Fibroblast of upper back skin (primary cell): ENCODE measurements around the gene SFMBT1.

Experiments
- DNase-seq: peaks from one replicate; pipeline ENCODE4 v3.0.0-alpha.2; 2013

Gene SFMBT1

GRCh38 chr3:53045518-53046170 lies at the start of gene SFMBT1:
Gene SFMBT1 (minus strand): TSS chr3:53046073. CDS start chr3:52969128, 76,945 bp downstream.
- DNase-seq = peak; percentile 56

DNA sequence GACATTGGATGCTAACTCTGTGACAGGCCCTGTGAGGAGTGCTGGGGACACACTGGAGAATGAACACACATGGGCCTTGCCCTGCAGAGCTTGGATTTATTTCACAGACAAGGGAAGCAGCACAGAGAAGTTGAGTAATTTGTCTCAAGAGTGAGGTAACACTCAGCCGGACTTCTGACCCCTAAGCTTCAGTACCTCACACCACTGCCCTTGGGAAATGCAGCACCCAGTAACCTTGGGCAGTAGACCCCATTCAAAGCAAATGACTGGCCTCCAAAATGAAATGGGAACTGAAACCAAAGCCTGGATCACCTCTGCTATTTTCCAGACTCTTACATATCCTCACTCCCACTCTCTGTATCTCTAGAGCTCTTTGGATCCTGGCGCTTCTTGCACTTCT lies 47.1 kb upstream of the SFMBT1 start:
- DNase-seq = no peak

GRCh38 chr3:53092216-53092615 lies 46.3 kb upstream of the SFMBT1 start:
- no peak for DNase-seq

GRCh38 chr3:53091011-53091410 lies 45.1 kb upstream of the SFMBT1 start:
- no peak for DNase-seq

DNA sequence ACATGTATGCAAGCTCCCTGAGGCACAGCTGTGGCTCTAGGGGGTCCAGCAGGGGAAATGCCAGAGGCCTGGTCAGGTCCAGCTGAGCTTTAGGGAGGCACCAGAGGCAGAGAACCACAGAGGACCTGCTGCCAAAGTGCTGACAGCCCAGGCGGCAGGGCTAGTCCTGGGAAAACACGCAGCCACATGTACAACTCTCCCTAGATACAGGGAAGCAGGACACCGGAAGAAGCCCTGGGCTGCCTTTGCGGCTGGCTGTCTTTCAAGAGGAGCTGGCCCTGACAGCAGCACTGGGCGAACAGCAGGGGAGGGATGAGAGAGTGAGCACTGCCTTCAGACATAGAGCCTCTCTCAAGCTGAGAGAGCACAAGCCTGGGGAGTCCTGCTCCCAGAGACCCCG lies 43.6 kb upstream of the SFMBT1 start:
- no peak for DNase-seq

GRCh38 chr3:53085476-53085875 lies 39.6 kb upstream of the SFMBT1 start:
- DNase-seq = no peak

- DNase-seq = peak; percentile 50
These were observed 38.6 kb upstream of the SFMBT1 start for GRCh38 chr3:53084310-53085001.

- no peak for DNase-seq
These were observed 38.1 kb upstream of the SFMBT1 start for GRCh38 chr3:53083949-53084309.

DNA sequence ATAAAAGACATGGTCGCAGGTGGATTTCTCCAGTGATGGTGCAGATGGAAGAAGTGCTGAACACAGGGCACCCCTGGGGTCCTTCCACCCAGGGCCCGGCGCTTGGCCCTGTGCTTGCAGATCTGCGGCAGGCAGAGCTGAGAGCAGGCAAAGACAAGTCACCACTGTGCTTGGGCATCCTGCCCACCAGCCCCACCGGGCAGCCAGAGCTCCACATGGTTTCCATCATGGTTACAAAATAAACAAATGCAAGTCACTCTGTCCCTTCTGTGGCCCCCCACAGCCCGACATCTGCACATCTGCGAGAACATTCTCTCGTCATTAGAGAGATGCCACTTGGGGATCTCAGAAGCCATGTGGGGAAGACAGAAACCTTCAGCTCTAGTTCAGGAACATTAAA lies 37.6 kb upstream of the SFMBT1 start:
- peak; percentile 61 for DNase-seq

DNA sequence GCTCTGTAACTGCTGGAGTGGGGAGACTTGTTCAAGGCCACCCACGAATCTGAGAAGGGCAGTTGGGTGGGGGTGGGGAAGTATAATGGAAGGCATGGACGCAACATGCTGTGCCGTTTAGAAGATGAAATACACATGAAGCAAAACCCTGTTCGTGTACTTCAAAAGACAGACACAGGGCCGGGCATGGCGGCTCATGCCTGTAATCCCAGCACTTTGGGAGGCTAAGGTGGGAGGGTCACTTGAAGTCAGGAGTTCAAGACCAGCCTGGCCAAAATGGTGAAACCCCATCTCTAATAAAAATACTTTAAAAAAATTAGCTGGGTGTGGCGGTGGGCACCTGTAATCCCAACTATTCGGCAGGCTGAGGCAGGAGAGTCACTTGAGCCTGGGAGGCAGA lies 36.9 kb upstream of the SFMBT1 start:
- DNase-seq = no peak

DNA sequence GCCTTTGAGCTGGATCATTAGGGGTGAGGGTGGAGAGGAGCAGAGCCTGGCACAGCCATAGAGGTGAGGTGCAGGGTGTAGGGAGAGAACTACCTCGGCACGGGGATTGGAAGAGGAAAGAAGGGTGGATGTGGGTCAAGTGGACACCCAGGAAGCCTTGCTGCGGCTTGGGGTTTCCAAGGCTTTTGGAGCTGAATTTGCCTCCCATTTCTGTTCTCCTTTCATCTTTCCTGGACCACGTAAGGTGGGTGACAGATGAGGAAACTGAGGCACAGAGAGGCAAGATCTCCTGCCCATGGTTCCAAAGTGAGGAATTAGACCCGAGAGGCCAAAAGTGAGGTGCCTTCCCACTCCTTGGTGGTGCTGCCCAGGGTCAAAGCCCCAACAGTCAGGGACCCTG lies 35.4 kb upstream of the SFMBT1 start:
- no peak for DNase-seq

DNA sequence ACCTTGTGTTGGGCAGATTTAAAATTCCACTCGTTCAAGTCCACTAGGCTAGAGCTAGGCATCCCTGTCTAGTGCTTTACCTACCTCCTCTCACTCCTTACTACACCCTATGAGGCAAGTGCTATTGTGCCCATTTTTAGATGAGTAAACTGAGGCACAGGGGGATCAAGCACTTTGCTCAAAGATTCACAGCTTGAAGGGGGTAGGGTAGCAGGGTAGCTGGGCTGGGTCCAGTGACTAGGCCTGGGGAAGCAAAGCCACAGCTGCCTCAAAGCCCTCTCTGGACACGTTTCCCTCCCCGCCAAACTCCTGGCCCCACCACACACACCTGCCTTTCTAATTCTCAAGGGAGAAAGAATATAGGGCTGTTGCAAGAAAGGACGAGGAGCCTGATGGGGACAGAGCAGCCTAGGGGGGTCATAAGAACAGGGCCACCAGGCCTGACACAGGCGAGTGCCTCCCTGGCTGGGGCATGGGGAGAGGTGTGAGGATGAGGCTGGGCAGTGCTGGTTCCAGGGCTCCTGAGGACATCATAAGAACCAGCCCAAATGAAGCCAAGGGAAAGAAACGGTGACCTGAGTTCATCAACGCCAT lies 34.8 kb upstream of the SFMBT1 start:
- DNase-seq = no peak

- DNase-seq = no peak
These were observed 34.1 kb upstream of the SFMBT1 start for GRCh38 chr3:53079791-53080555.

GRCh38 chr3:53079147-53079546 lies 33.3 kb upstream of the SFMBT1 start:
- no peak for DNase-seq

DNA sequence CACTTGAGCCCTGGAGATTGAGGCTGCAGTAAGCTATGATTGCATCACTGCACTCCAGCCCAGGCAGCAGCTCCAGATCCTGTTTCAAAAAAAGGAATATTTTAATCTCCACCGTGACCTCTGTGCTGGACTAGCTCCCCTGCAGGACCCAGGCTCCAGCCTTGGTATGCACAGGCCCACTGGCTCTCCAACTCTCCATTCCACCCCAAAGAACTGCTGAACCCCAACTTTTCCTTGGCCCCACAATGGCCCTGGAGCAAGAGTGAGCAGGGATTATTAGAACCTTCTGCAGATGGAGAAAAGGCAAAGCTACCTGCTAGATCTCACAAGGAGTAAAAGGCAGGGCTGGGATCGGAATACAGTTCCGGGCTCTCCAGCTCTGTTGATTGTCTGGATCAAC lies 32.8 kb upstream of the SFMBT1 start:
- DNase-seq = no peak

- DNase-seq = no peak
These were observed 31.8 kb upstream of the SFMBT1 start for GRCh38 chr3:53077476-53078220.

GRCh38 chr3:53075743-53076140 lies 29.9 kb upstream of the SFMBT1 start:
- no peak for DNase-seq

DNA sequence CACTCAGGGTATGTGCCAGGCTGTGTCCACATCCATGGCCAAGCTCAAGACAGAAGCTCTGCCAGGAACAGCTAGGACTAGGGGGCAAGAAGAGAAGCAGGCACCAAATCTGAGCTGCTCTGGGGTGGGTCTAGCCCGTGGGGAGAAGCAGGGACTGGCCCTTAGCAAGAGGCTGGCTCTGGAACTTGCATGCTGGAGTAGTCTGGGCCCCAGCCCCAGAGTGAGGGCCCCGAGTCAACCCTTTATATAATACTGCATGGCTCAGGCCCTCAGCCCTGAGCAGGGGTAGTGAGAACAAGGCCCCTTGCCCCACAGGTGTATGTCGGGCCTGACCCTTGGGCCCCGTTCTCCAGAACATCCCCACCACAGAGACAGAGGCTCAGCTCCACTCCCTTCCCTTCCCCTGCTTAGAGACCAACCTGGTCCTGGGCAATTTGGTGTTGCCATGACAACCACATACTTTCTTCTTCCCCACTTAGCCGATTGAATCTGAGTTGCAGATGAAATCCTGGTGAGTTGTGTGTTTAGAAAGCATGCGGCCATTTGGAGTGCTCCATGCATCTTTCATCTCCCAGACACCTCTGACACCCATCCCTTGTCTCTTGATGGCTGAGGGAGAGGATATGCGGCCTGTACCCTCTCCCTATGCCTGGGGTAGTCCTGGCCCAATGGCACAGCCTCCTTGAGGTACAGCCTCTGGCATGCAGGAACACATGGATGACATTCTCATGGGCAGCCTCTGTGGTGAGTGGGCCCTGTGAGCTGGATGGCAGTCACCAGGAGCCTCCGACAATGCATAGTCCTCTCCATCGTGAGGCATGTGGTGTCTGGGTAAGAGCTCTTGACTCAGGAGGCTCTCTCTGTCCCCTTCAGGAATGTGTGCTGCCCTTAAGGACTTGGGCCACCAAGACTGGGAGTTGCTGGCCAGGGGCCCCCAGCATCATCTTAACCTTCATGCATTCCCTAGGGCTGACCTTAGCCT lies 29.2 kb upstream of the SFMBT1 start:
- no peak for DNase-seq

DNA sequence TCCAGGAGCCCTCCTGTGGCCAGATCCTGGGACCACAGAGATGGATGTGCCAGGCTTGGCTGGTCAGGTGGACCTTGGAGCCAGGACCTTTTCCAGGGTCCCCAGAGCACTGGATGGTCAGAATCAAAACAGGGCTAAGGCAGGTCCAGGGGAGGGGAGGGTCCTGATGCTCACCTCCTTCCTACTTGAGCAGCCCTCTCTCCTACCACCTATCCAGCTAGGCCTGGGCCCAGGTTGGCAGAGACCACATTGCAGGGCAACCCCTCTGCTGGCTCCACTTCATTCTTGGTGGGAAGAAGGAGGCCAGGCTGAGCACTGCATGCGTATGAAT lies 28.5 kb upstream of the SFMBT1 start:
- DNase-seq = no peak

DNA sequence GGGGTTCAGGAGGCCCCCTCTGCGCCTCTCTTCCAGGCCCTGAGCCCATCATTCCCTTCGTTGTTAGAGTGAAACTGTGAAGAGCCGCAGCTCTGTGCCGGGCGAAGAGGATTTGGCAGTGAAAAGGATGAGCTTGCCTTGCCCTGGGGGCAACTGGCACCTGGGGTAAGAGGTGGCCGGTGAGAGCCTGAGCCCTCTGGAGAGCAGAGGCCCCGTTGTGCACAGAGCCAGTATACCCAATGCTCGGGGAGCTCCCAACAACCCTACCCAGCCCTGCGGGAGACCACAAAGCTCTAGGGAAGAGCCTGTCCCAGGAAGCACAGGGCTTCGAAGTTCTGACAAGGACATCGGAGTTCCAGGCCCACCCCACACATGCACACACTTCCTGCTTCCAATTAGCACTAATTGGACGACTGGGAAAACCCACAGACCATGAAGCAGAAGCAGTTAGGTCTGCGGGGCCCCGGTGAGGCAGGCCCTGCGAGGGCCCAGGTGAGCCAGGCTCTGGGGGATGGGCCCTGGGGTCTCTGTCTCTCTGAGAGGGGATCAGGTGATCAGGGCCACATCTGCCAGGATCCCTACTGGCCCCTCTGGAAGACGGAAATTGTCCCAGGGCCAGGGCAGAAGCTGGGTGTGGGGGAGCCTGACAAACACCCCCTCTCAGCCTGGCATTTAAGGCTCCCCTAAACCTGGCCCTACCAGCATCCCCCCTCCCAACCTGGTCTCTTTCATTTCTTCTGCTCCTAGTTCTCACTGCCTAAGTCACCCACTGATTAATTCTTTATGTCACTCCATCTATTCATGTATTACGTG lies 27.9 kb upstream of the SFMBT1 start:
- DNase-seq = no peak
